ENCODE measurements around the gene NAA60. TPM values are rescaled to one million over a fixed set of nuclear protein-coding genes. Genes with fewer than 3 reads are reported as not detected.

Gene NAA60
- polyA plus RNA-seq, 1 donor (not counting 4 experiments of a cell fraction or from before 2014, with no cell fraction given): 30.3 TPM

- Histone ChIP-seq H3K36me3 (ENCODE audit: control insufficient read depth in 2 of 2, extremely low read depth in 1 of 2, insufficient read depth in 2 of 2, low read length in 2 of 2) (peaks cover 14 to 15% of the 10 kb centered on the region in 2 experiments), H2AFZ (ENCODE audit: control insufficient read depth, low read length) (no peak overlapping the region), H4K20me1 (ENCODE audit: control insufficient read depth, extremely low read depth, insufficient read depth, low read length) (no peaks in the 10 kb centered on the region), H3K79me2 (ENCODE audit: control insufficient read depth, insufficient read depth, low read length) (no peaks in the 10 kb centered on the region), H3K4me3 (ENCODE audit: control insufficient read depth in 2 of 3, extremely low read depth in 1 of 3, insufficient read depth in 2 of 3, low read depth in 1 of 3, low read length in 3 of 3) (no peak overlapping the region), H3K4me2 (ENCODE audit: control insufficient read depth, extremely low read depth, insufficient read depth, low read depth, low read length) (no peak overlapping the region), H3K4me1 (ENCODE audit: control insufficient read depth, extremely low read depth, insufficient read depth, low read length) (no peaks in the 10 kb centered on the region), H3K27ac (ENCODE audit: control insufficient read depth, insufficient read depth, low read length) (no peak overlapping the region), H3K9me1 (ENCODE audit: control insufficient read depth, extremely low read depth, insufficient read depth, low read length) (no peaks in the 10 kb centered on the region), H3K27me3 (ENCODE audit: control insufficient read depth, extremely low read depth, insufficient read depth, low read length) (no peaks in the 10 kb centered on the region), H3K9ac (ENCODE audit: control insufficient read depth, extremely low read depth, insufficient read depth, low read length) (no peak overlapping the region), H3K9me3 (ENCODE audit: control insufficient read depth, low read depth, low read length) (no peaks in the 10 kb centered on the region)
- DNase-seq (ENCODE audit: low read depth, low spot score): no peak
- no peak for FAIRE-seq
- dilution Hi-C loops (cut with MboI; ENCODE audit: extremely low pct_ligation_motif_present, low sequenced_read_pairs): no loop called here
- TF ChIP-seq EZH2 (IDR thresholded peaks at IDR 0.05; ENCODE audit: low read length) (no peak), CTCF (optimal IDR thresholded peaks at IDR 0.05 in 1 of 3, IDR thresholded peaks at IDR 0.05 in 1 of 3, conservative IDR thresholded peaks at IDR 0.05 in 1 of 3; ENCODE audit: extremely low read depth in 1 of 3, insufficient read depth in 2 of 3, low read length in 3 of 3) (no peak)
Observed at GRCh38 chr16:3536271-3536731, 92.8 kb downstream of the NAA60 start.

Small RNAs within 50 kb of the gene (small RNA-seq; reads per million reads assigned to genes)
- gene MIR6126 (ENCODE audit: insufficient read length in 3 of 3, low read depth in 3 of 3, low replicate concordance in 1 of 3): 0 reads per million in 3 experiments

Other genes starting within 250 kb of the NAA60 start
- gene ZNF200, start 208.5 kb upstream of the NAA60 start, polyA plus RNA-seq: 3.1 to 4.7 TPM (median 4.3 TPM) in 3 replicates
- gene MEFV, start 187.0 kb upstream of the NAA60 start, polyA plus RNA-seq: 0.03 TPM in 1 of 3 replicates, not detected in the others
- 11.3 to 13.9 TPM (median 13.6 TPM) in 3 replicates for gene ZNF263, start 160.2 kb upstream of the NAA60 start, polyA plus RNA-seq
- gene TIGD7, start 138.2 kb upstream of the NAA60 start, polyA plus RNA-seq: 0.60 to 1.6 TPM (median 1.4 TPM) in 3 replicates
- gene ZNF75A, start 138.2 kb upstream of the NAA60 start, polyA plus RNA-seq: 13.8 to 20.8 TPM (median 19.4 TPM) in 3 replicates
- gene OR2C1, start 87.8 kb upstream of the NAA60 start, polyA plus RNA-seq: 0.14 to 0.15 TPM (median 0.14 TPM) in 3 replicates
- 17.2 to 21.7 TPM (median 17.3 TPM) in 3 replicates for gene ZSCAN32, start 42.7 kb upstream of the NAA60 start, polyA plus RNA-seq
- gene ZNF174, start 42.5 kb upstream of the NAA60 start, polyA plus RNA-seq: 6.0 to 9.2 TPM (median 8.0 TPM) in 3 replicates
- gene ZNF597, start 176 bp upstream of the NAA60 start, polyA plus RNA-seq: 1.4 to 1.7 TPM (median 1.5 TPM) in 3 replicates
- gene C16orf90, start 51.8 kb downstream of the NAA60 start, polyA plus RNA-seq: not detected in 3 replicates
- 10.3 to 27.4 TPM (median 17.9 TPM) in 3 replicates for gene CLUAP1, start 57.3 kb downstream of the NAA60 start, polyA plus RNA-seq
- 0.04 TPM in 1 of 3 replicates, not detected in the others for gene NLRC3, start 133.7 kb downstream of the NAA60 start, polyA plus RNA-seq
- 1.5 to 2.0 TPM (median 1.7 TPM) in 3 replicates for gene SLX4, start 167.9 kb downstream of the NAA60 start, polyA plus RNA-seq
- 3.0 to 10.8 TPM (median 5.2 TPM) in 3 replicates for gene DNASE1, start 211.0 kb downstream of the NAA60 start, polyA plus RNA-seq